D341Med (cell line): Measurements from ENCODE around the gene ALDH1A3.
A peak's percentile ranks its signal among the peaks of the same experiment; 100 is the strongest.

ENCODE experiments used
- DNase-seq: peaks from one replicate; pipeline ENCODE4 v3.0.0; 2012; ENCODE audit warnings: low spot score

ALDH1A3 gene

DNA sequence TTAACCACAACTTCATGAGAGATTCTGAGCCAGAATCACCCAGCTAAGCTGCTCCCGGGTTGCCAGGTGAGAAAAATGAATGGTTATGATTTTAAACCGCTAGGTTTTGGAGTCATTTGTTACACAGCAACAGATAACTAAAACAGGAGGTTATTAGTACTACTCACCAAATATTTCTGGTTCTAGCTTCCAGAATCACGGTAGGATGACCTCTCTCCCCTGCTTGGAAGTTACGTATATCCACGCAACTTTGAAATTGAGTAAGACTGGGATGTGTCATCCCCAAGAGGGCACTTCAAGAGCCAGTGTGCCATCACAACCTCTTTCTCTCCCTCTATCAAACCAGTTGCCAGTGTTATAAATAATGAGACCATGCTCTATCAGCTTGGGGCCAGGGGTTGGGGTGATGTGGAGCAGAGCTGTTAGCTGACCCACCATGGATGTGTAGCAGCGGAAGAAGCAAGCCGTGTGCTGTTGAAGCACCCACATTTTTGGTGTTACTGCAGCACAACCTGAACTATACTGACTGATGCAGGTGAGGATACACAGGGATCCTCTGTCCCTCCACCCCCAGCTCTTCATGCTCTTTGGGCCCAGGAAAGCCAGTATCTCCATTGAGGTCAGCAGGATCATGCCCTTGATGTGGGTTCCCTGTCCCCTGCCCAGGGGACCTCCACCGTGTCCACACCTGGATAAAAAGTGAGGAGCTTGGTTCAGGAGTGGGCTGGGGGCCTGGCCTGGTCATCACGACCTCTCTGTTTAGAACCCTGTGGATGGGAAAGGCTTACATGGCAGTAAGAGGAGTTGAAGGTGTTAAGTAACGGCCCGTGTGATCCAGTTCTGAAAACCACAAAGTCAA lies 19.4 kb upstream of the ALDH1A3 start:
- DNase-seq, result no peak

- DNase-seq, result no peak
Observed at GRCh38 chr15:100860829-100861510, 18.7 kb upstream of the ALDH1A3 start.

DNA sequence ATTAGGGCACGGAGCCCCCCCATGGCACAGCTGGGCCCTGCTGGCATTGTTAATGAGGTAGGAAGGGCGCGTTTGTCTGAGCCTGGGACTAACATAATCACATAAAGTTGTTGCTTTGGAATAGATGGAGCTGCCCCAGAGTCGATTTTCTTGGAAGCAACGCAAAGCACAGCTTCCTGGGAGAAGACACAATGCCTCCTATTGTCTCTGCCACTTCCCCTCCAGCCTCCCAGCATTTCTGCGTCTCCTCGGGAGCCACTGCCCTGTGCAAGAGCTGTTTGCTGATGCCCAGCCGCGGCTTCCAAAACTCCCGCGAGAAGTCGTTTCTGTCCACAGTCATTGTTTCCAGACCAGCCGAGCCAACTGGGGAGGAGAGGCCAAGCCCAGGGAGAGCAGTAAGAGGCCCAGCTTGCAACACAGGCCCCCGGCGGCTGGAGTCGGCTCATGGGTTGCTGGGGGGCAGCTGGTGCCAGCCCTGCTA lies 18.1 kb upstream of the ALDH1A3 start:
- DNase-seq, result no peak

DNA sequence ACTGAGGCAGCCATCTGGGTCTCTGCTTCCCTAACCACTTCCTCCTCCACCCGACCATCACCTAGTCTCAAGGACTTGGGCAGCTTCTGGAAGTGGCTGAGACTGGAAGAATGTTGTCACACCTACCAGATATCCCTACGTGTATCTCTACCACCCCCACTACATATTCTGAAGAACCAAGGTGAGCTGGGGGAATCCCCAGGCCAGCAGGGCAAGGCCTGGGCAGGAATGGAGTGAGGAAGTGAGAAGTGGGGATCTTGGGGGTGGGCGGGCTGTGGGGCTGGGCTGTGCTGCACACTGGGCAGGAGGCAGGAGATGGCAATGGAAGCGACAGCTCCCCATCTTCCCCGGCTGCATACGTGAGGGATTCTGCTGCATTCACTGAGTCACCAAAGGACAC lies 17.5 kb upstream of the ALDH1A3 start:
- DNase-seq, result no peak

GRCh38 chr15:100863075-100863795 lies 16.4 kb upstream of the ALDH1A3 start:
- DNase-seq, result no peak

- DNase-seq, result no peak
Observed at GRCh38 chr15:100863796-100864267, 15.8 kb upstream of the ALDH1A3 start.

- no peak for DNase-seq
Observed at GRCh38 chr15:100866386-100867330, 13.0 kb upstream of the ALDH1A3 start.

- no peak for DNase-seq
Observed at GRCh38 chr15:100867433-100867832, 12.2 kb upstream of the ALDH1A3 start.

DNA sequence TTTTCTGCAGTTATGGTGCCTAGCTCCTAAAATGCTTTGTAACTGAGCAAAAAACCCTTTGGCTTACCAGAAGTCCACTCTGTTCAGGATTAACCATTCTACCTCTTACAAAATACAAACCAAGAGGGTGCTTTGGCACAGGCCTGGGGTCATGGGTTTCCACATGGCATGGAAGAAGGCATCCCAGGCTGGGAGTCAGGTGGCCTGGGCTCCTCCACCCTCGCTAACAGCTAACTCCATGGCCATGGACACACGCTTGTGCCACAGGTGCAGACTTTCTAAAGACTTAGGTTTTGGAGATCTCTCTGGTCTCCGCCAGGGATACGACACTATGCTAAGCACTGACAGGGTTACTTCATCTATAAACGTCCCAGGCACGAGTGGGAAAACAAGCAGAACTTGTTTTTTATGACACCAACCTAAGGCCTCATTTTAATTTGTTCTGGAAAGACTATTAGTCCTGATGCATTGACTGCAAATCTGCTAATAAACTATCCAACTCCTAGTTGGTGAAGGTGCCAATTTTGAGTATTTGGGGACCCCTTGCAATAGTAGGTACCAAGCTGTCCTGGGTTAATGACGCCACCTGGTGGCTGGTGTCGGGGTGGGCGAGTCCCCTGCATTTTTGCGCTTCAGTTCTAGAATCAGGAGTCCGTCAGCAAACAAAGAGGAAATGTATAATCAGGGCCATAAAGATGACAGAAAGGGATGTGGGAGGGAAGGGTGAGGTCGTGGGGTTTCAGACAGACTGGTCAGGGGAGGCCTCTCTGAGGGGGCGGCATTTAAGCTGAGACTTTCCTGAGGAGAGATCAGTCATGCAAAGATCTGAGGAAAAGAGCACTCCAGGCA lies 10.3 kb upstream of the ALDH1A3 start:
- DNase-seq, result peak; percentile 47

GRCh38 chr15:100873029-100873677 lies 6.5 kb upstream of the ALDH1A3 start:
- peak; percentile 69 for DNase-seq

DNA sequence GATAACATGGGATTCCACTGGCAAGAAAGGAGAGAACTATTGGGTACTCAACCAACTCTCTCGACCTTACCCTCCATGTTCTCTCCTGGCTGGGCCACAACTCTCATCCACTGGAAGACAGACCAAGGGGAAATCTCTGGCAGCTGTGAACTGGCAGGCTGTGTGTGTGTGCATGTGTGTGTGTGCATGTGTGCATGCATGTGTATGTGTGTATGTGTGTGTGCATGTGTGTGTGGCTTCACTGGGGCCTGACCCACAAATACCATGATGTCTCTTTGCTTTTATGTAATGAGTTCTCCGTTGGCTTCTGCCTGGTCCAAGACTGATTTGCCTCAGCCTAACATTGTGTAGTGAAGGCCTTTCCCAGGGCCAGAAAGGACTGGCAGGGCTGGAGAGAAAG lies 4.1 kb upstream of the ALDH1A3 start:
- DNase-seq, result no peak

DNA sequence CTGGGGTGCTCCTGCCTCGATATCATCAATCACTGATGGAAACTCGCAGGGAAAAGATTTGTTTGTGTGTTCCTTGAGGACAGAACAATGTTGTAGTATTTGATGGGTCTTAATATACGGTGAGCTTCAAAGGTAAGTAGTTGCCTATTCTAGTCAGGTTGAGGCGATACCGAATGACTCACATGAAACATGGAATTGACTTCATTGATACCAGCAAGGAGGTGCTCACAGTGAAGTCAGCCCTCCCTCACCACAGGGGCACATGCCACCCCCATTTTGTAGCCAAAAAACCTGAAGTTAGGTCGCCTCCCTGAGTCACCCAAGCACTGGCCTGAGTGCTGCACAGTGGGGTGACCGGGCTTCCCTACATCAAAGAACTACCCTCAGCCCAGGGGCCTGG lies 3.7 kb upstream of the ALDH1A3 start:
- no peak for DNase-seq

DNA sequence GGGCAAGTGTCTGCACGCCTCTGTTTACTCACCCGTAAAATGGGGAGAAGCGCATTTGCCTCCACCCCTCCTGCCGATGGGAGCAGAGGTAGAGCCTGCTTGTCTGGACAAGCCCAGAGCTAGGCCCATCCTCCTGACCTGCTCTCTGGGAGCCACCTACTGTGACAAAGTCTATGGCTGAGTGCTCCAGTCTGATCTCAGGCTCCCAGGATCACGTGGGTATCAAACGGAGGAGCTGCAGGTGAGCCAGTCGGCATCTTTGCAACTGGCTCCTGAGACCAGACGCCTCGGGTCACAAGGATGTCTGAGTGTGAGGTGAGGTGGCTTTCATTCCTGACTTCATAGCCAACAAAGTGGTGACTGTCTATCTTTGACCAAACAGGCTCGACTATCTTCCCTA lies 2.1 kb upstream of the ALDH1A3 start:
- DNase-seq, result no peak

GRCh38 chr15:100878130-100878529 lies 1.5 kb upstream of the ALDH1A3 start:
- DNase-seq, result no peak

DNA sequence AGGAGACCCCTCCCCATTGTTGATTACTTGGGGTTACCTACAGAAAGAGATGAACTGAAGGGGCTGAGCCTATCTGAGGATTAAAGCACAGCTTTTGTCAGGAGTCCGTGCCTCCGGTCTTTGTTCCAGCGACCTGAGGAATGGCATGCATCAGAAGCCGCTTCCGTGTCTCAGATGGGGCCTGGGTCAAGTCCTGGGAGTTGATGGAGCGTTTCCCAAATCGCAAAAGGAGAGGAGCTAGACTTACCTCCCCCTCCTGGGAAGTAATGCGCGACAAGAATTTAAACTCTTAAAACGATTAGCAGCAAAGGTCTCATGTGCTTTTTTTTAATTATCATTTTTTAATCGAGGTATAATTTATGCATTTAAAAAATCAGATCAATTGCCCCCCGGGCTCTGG lies 983 bp upstream of the ALDH1A3 start:
- DNase-seq, result no peak

DNA sequence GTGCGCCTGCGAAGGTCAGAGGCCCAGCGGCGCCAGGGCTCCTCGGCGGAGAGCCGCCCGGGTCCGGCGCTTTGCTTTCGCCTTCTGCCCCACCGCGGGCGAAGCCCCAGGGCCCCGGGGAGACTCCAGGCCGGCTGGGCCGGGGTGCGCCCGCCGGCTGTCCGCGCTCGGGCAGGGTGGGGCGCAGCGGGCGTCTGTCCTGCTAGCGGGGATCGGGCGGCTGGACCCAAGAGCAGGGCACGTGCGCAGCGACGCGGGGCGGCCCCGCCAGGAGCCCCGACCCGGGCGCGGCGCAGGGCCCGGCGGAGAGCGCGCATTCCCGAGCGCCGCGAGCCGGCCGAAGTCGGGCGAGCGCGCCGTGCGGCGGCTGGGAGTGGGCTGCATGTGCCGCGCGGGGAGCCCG lies 569 bp upstream of the ALDH1A3 start:
- DNase-seq, result peak; percentile 80

- DNase-seq, result peak; percentile 55
Observed at GRCh38 chr15:100880139-100880896, 687 bp downstream of the ALDH1A3 start.

GRCh38 chr15:100880897-100881242 lies 1.2 kb downstream of the ALDH1A3 start:
- no peak for DNase-seq
